ENCODE measurements around the gene ATP11A. TPM values are rescaled to one million over a fixed set of nuclear protein-coding genes. Genes with fewer than 3 reads are reported as not detected.
"Not testable (repeated sequence)": the region's sequence is repeated elsewhere in the genome, so short reads cannot be mapped to it uniquely, and the experiment has no call there.

ATP11A gene
- polyA plus RNA-seq, 5 donors: 331 to 490 (median 383) TPM

GRCh38 chr13:112837371-112838037 lies 147.7 kb downstream of the ATP11A start:
- DNase-seq: no peak

GRCh38 chr13:112838038-112838841 lies 148.4 kb downstream of the ATP11A start:
- no peak for DNase-seq

DNA sequence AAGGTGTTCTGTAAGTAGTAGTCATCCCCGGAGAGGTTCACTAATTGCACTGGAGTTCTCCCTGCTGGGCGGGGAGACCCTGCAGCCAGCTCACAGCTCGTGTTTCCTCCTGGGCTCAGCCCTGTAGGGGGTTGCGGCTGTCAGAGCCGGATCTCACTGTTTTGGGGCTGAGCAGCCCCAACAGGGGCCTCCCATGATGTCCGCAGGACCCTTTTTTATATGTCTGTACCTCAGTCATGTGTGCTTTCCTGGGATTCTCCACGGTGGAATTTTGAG lies 148.9 kb downstream of the ATP11A start:
- no peak for DNase-seq

GRCh38 chr13:112839356-112840105 lies 149.7 kb downstream of the ATP11A start:
- DNase-seq: no peak

DNA sequence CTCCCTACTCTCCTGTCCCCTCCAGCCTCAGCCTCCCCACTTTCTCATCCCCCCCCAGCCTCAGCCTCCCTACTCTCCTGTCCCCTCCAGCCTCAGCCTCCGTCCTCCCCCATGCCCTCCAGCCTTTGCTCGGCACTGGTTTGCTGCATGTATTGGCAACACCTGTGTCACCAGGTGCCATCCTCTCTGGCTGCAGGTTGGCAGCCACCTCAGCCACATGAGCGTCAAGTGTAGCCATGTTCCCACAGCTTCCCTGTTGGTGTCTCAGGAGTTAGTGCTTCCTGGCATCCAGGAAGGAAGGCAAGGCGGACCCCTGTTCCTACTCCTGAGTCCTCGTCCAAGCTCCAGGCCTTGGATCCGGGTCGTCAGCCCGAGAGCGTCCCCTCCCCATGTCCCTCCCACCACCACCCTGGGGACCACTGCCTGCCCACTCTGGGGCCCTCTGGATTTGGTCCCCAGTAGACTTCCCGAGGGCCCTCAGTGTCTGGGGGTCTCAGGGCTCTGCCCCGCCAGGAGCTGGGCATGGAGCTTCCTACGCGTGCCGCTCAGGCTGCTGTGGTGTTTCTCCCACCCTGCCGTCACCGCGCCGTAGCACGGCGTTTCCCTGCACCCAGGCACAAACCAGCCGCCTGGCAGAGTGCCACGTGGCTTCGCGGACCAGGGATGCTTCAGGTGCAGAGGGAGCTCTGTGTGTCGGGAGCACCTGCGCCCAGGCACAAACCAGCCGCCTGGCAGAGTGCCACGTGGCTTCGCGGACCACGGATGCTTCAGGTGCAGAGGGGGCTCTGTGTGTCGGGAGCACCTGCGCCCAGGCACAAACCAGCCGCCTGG lies 150.8 kb downstream of the ATP11A start:
- DNase-seq: no peak

DNA sequence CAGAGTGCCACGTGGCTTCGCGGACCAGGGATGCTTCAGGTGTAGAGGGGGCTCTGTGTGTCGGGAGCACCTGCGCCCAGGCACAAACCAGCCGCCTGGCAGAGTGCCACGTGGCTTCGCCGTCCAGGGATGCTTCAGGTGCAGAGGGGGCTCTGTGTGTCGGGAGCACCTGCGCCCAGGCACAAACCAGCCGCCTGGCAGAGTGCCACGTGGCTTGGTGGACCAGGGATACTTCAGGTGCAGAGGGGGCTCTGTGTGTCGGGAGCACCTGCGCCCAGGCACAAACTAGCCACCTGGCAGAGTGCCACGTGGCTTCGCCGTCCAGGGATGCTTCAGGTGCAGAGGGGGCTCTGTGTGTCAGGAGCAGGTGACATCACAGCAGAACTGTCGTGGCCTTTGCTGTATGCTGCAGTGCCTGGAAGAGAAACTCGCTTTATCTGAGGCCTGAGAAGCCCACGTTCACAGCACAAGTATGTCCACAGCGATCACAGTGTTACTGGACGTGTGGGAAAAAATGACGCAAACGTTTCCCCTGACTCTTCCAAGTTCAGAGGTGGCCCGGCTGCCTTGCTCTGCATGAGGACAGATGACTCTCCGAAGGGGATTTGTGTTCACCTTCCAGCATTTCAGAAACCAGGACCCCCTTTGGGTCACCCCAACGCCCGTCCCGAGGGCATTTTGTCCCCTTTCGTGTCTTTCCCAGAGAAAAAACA lies 151.6 kb downstream of the ATP11A start:
- DNase-seq: not testable (repeated sequence)

- DNase-seq: no peak
Measured at GRCh38 chr13:112842343-112842856, 152.6 kb downstream of the ATP11A start.

DNA sequence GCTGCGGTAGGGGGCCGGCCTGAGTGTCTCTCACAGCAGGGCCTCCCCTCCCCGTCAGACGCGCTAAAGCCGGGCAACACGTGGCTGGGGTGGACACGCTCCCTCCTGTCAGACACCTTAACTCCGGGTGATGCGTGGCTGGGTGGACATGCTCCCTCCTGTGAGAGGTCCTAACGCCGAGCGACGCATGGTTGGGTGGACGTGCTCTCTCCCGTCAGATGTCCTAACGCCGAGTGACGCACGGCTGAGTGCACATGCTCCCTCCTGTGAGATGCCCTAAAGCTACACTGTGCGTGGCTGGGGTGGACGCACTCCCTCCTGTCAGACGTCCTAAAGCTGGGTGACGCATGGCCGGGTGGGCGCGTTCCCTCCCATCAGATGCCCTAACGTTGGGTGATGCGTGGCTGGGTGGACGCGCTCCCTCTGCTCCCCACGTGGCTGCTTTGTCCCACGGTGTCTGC lies 153.1 kb downstream of the ATP11A start:
- no peak for DNase-seq

GRCh38 chr13:112843392-112844111 lies 153.7 kb downstream of the ATP11A start:
- DNase-seq: no peak

DNA sequence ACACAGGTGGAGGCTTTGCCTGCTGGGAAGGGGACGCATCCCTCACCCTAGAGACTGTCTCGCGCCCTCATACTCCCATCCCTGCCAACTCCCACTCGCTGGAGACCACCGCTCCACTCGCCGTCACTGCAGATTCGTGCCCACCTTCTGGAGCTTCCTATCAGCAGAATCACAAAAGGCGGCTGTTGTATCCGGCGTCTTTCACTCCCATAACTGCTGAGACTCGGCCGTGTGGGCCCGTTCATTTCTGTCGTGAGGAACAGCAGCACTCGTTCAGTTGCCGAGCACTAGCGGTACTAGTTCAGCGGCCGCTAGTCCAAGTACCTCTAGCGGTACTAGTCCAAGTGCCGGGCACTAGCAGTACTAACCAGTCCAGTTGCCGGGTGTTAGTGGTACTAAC lies 154.6 kb downstream of the ATP11A start:
- no peak for DNase-seq

GRCh38 chr13:112844879-112845278 lies 155.0 kb downstream of the ATP11A start:
- no peak for DNase-seq

DNA sequence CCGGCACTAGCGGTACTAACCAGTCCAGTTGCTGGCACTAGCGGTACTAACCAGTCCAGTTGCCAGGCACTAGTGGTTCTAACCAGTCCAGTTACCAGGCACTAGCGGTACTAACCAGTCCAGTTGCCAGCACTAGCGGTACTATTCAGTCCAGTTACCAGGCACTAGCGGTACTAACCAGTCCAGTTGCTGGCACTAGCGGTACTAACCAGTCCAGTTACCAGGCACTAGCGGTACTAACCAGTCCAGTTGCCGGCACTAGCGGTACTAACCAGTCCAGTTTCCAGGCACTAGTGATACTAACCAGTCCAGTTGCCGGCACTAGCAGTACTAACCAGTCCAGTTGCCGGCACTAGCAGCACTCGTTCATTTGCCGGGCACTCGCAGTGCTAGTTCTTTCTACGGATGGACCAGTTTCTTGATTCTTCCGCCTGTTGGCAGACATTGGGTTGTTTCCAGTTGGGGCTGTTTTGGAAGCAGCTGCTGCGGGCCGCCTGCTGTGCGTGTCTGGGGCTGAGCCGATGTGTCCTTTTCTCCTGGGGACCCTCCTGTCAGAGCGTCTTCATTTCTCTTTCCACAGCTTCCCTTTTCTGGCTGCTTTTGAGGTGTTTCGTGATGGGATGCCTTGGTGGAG lies 155.8 kb downstream of the ATP11A start:
- DNase-seq: no peak

GRCh38 chr13:112846411-112847115 lies 156.7 kb downstream of the ATP11A start:
- DNase-seq: no peak

DNA sequence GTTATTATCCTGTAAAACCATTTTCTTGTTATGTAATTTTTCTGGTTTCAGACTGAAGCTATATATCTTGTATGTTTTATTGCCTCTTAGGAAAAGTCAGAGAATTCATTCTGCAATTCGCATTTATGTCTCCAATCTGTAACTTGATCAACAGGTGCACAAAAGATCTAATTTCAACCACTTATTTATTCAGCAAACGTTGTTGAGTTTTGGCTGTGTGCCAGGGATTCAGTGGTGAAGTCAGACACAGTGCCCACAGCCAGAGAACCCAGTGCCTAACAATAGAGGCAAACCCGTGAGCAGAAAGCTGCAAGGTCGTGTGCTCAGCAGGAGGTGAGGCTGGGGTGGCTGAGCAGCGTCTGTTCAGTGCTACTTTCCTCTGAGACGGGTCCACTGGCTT lies 159.7 kb downstream of the ATP11A start:
- peak in 1 of 2 donors; percentile 21 for DNase-seq

DNA sequence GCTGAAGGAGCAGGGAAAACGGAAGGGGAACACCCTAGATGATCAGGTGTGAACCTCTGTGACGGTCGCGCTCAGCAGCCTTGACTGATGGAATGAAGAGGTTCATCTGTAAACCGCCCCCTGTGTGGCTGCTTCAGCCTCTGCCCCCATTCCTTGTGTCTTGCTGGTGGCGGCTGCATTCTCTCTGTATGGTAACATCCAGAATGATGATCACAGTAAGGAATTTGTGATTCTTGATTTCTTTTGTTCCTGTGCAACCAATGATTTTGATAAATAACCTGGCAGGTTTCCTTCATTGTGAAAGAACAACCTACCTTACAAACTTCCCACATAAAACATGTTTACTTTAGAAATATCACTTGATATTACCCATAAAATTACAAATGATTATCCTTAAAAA lies 160.4 kb downstream of the ATP11A start:
- DNase-seq: no peak

DNA sequence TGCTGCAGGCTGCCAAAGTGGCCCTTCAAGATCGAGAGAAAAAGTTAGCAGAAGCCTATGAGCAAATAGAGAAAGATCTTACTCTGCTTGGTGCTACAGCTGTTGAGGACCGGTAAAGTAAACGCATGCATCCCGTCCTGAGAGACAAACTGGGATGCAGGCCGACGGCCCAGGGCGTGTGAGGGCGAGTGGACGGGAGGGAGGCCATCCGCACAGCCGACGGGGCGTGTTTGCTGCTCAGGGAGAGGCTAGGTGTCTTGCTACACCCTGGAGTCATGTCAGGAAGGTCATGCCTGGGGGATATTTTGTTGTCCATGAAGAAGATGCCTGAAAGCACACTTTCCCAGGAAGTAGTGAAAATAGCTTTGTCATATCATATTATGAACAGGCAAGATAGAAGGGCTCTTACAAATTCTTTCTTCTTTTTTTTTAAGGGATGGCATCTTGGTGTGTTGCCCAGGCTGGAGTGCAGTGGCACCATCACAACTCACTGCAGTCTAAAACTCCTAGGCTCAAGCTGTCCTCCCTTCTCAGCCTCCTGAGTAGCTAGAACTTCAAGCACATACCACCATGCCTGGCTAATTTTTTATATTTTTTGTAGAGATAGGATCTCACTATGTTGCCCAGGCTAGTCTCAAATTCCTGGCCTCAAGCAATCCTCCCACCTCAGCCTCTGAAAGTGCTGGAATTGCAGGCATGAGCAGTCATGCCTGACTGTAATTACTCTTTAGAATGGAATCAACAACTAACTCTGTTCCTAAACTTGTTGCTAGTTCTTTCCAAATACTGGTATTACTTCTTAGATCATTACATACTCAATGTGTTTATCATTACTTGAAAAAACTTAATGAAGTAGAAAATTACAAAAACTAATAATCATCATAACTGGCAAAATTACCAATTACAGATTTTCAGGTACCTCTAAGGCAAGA lies 161.5 kb downstream of the ATP11A start:
- DNase-seq: no peak

- no peak for DNase-seq
Measured at GRCh38 chr13:112852392-112852791, 162.6 kb downstream of the ATP11A start.

- DNase-seq: no peak
Measured at GRCh38 chr13:112852808-112853207, 163.0 kb downstream of the ATP11A start.
